Activated naive CD4-positive, alpha-beta T cell treated with Interleukin-2 at 50 U/mL for 16 hours (primary cell): ENCODE results near the gene DISC1.

ENCODE experiments used
- DNase-seq: peaks from one replicate; pipeline ENCODE4 v3.0.0-alpha.2; 2020

DISC1 gene

DNA sequence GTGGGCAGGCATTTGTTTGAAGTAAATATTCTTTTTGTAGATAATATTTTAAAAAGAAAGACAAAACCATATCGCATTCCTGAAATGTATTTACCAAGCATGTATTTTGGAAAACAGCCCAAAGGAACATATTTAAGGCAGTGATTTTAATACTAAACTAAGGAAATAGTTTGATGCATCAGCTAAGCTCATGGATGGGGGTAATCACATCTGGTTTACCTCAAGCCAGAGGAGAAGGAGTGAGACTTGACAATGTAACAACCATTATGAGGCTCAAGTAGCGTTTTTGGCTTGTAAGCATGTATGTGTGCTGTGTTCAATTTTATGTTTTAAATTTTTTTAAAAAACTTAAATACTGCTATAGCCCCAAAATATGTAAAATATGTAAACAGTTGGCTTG, 390.5 kb downstream of the DISC1 start:
- DNase-seq, result no peak

DNA sequence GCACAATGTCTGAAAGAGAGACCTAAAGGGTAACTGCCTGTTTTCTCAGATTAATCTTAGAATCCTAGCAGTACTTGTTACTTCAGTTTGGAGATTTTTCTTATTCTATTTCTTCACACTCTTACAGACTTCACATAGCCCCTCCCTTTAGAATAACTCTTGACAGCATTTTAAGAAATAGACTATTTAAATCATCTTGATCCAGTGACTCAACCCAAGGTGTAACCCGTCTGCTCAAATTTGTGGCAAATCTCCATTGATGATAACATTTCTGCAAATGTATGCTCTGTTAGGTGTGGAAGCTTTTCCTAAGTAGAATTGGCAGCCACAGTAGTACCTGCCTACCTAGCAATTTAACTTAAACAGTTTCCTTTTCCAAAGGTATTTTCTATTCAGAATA, 391.2 kb downstream of the DISC1 start:
- DNase-seq, result no peak

DNA sequence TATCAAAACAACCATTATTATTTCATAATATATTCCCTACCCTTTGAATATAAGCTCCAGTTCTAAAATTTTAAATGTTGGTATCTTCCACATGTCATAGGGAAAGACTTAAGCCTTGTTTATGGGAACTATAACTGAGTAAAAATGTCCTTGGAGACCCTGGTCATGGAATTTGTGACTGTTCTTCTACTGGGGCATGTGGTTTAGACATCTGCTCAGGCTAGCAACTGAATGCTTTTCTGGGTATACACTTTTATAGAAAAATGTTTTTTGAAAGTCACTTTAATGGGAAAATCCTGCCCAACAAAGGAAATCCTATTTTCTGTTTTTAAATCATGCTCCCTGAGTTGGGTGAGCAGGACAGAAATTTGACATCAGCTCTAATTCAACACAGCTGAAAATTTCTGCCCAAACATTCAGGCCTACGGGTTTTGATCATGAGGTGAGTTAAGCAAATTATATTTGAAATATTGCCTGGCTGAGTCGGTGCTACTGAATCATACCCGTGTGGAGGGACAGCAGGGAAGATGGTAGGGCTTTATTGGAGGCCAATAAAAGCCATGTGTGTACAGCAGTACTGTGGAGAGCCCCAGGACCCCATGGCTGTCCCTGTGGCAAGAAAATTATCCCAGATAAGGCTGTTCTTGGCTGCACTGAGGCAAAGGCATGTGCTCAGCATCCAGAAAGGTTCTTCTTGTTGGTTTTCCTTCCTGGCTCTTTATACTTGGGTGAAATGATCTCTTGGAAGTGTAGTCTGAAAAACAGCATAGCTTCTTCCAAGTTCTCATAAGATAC, 391.8 kb downstream of the DISC1 start:
- no peak for DNase-seq

DNA sequence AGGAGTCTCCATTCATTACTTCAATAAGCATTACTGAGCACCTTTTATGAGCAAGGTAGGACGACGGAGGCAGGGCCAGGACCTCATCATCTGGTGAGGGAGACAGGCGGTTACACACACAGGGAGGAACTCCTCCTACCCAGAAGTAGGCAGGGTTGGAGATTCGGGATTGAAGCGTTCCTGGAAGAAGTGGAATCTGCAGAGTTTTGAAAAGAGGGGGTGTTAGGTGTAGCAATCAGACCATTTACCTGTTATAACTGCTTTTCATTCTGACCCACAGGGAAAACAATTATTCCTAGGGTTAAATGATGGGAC, 392.4 kb downstream of the DISC1 start:
- no peak for DNase-seq

DNA sequence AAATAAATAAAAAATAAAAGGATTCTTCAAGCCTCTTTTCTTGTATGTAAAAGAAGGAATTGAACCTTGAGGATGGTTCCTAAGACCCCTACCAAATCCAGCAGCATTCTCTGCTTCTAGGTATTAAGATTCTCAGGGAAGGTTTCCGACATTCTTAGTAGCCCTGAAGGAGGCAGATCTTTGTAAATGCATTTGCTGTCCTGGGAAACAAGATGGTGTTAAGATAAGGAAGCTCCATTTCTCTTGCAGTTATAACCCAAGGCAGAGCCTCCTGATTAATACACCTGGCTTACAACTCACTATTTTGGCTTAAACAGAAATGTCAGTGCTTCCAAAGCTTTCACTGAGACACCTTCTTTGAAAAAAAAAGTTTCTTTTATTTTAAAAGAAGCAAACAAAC, 393.8 kb downstream of the DISC1 start:
- DNase-seq, result no peak

DNA sequence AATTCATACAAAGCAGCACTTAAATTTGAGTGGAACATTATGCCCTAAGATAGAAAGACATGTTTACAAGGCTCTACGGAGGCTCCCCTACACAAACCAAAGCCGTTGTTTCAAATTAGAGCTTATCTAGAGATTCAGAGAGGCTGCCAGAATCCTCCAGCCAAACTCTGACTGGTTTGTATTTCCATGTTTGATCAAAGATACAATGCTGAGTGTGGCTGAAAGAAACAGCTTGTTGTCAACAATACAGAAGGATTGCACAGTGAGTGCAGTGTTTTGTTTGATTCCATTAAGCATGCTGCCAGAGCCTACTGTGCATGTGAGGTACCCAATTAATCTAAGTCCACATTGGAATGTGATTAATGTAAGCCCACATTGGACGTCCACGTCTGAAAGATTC, 402.7 kb downstream of the DISC1 start:
- no peak for DNase-seq

DNA sequence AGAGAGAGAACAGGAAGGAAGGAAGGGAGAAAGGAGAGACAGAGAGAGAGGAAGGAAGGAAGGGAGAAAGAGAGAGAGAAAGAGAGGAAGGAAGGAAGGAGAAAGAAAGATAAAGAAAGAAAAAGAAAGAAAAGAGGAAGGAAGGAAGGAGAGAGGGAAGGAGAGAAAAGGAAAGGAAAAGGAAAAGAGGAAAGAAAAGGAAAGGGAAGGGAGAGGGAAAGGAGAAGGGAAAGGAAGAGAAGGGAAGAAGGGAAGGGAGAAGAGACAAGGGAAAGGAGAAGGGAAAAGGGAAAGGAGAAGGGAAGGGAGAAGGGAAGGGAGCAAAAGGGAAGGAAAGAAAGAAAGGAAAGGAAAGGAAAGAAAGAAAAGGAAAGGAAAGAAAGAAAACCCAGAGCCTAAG, 404.6 kb downstream of the DISC1 start:
- no peak for DNase-seq

DNA sequence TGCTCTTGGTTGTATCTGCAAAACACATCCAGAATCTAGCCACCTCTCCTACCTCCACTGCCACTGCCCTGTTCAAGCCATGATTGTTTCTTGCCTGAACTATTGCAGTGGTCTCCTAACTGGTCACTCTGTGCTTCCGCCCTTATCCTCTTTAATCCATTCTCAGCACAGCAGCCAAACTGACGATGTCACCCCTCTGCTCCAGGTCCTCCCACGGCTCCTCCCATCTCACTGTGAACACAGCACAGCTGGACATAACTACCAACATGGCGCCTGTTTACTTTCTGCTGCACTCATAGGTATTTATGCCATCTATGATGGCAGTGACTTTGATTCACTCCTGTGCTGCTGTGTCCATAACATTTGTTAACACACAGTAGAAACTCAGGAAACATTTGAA, 406.7 kb downstream of the DISC1 start:
- DNase-seq, result no peak

DNA sequence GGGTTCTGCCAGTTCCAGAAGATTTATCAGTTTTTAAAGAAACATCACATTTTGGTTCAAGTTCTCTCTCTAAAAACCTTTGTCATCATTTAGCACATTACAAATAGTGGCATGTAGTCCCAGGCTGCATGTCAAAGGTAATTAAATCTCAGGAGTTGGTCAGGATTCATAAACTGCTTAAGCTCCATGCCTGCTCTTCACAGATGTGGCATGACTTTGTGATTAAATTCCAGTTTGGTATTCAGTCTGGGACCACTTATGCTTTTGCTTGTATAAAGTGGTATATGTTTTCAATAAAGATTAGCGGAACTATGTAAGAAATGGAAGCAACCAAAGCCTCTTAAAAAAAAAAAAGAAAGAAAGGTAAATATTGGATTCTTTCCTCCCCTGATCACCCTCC, 408.0 kb downstream of the DISC1 start:
- DNase-seq, result no peak

DNA sequence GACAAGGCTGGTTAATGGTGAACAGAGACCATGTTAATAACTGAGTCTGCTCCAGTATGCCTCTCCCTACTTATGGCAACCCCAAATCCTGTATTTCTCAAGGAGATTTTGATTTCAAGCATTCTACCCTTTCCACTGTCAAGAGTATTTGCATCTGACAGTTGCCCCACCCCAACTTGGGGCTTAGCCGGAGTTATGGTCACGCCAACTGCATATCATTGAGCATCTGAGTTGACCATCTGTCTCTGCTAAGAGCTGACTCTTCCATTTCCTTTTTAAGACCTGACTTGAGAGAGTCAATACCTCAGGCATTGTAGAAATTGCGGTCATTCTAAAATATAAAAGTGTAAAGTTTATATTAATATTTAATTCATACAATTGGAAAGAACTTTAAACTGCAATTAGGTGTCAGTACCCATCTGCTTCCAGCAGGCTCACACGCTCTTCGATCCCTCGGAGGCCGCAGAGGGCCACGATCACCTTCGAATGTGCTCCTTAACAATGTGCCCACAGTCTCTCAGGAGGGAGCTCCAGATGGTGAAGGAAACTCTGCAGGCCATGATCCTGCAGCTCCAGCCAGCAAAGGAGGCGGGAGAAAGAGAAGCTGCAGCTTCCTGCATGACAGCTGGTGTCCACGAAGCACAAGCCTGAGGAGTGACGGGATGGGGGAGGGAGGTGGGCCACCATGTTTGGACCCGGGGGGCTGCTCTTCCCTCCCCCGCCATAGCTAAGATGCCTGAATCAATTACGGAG, 409.8 kb downstream of the DISC1 start:
- no peak for DNase-seq

DNA sequence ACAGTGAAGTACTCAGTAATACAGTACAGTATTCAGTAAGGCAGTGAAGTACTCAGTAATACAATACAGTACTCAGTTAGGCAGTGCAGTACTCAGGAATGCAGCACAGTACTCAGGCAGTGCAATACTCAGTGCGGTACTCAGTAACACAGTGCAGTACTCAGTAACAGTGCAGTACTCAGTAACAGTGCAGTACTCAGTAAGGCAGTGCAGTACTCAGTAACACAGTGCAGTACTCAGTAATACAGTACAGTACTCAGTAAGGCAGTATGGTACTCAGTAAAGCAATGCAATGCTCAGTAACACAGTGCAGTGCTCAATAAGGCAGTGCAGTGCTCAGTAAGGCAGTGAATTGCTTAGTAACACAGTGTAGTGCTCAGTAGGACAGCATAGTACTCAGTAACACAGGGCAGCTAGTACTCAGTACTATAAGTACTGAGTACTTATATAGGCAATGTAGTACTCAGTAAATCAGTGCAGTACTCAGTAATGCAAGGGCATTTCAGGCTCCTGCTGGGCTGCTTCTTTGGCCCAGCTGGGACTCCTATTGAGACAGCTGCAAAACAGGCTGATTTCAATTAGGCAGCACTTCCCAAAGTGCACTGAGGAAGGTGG, 411.3 kb downstream of the DISC1 start:
- DNase-seq, result no peak

DNA sequence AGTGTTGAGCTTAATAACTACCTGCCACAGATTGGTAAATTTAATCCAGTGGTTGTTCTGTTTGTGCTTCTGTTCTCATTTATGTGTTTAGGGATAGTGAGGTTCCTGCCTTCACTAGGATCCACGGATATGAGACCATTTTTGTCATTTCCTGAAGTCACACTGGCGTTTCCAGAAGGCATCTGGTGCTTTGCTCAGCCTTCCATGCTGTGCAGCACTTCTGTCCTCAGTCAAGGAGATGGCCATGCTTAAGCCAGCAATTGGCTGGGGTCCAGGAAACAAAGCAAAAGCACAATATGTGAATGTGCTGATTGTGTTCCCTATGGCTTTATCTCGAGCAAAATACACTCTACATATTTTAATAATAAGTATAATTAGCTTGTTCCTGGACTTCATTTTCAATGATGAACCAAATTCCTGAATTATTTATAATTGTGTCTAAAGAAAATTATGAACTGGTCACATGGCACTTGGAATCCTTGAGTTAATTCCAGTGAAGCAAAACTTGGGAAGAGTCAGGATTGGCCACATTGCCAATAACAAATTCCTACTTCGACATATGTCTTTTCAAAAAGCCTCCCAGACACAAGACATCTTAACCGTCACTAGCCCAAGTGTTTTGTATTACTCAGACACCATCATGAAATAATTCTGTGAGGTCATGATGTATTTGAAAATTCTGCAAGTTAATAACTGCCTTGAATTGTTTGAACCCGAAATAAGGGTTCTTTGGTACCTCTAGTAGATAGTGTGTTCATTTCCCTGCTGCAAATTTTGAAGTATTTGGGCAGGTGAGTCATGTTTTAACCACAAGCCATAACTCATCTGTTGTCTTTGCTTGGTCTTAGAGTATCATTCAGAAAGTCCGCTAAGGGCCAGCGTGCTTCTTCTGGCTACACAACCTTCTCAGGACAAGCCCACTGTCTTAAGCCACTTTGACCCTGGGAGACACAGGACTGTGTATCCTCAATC, 412.4 kb downstream of the DISC1 start:
- no peak for DNase-seq

DNA sequence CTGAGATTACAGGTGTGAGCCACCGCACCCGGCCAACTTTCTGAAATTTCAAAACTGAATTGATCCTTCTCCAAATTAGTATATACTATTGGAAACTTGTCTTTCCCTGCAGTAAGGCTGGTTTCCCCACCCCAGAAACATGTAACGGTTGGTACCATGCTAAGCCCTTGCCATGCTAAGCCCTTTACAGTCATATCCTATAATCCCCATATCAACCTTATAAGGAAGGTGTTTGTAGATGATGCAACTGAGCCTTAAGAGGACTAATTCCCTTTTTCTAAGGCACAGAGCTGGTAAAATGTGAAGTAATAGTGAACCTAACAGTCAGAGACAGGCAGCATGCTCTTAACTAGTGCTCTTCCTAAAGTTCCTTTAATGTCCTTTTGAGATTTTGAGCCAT, 413.7 kb downstream of the DISC1 start:
- DNase-seq, result no peak

DNA sequence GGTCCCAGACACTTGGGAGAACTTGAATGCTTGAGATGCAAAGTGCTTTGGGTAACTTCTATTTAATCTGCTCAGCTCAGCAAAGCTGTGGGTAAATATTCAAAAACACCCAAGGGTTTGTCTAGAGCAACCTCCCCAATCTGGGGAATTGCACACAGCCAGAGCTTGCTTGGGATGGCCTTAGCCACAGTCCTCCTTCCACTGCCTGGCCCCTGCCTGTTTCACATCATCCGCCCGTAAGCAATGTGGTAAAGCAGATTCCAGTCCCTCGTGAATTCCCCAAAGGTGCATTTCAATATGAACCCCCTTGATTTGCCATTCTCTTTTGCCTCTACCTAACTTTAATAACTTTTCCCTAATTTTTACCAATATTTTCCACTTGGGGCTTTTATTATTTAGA, 418.1 kb downstream of the DISC1 start:
- no peak for DNase-seq

DNA sequence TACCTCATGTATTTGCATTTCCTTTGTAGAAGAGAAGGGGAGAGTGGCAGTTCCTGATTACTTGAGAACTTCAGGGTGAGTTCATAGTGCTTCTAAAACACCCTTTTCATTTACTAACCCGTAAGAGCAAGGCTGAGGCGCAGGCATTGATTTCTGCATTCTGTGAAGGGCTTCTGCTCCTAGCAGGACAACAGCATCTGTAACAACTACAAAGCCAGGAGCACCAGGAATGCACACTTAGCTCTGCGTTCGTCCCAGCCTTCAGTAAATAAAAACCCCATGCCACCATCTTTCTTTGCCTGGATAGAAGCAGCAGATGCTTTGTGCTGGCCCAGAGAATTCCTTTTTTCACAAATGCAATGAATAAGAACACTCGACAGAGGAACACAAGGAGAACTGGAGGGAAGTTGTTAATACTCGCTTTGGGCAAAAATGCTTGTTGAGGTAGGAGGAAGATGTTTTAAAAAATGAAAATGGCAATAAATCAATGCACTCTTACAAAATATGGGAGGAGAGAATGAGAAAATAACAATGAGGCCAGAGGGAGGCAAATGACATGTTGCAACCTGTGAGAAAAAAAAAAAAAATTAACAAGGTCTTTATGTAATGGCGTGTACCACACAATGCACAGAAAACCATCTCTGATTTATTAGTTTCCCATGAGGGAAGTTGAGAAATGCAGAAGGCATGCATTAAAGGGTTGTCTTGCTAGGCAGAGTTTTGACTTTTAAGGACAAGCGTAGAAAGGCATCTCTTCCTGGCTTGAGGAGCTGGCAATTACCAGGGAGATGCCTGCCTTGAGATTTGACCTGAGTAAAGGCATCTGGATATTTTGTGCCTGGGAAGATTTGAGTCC, 418.8 kb downstream of the DISC1 start:
- no peak for DNase-seq

DNA sequence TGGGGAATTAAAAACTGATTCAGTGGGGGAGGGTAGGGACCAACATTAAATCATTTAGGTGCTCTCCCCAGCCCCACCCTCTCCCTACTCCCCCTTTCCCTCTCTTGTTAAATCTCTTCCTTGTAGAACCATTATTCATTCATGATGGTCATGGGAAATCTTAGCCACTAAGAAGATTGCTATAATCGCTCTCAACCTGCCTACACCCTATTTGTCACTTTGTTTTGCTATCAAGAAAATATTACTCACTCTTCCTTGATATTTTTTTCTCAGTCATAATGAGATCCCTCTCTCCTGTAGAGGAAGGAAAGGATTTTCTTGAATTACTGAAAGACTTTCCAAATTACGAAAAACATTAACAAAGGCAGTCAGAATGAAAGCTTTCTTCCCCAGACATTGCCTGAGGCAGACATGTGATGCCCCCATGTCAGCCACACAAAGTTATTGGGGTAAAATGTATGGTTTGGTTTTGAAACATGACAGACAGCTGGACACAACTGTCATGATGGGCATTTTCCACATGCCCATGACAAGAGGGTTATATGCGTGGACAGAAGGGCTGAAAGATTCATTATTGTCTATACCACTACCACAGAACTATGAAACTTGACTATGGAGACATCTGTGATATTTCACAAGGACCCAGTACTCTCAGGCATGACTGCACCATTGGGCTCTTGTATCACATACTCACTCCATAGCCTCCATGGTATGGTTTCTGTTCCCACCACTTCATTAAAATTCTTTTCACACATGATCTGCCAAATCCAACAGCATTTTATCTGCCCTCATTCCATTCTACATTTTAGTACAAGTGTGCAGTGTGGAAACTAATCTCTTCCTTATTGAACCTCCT, 420.1 kb downstream of the DISC1 start:
- no peak for DNase-seq

DNA sequence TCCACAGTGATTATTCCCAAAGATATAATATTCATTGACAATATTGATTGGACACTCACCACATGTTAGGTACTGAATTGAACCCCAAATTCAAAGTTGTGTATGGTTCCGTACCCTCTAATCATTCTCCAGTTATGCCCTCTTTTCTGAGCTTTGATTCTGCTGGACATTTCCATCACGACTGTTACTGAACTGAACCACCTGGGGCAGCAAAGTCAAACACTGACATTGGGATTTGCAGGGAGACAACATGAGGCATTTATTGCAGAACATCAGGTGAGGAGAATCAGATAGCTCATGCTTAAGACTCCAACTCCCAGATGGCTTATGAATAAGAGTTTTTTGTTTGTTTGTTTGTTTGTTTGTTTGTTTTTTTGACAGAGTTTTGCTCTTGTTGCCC, 420.9 kb downstream of the DISC1 start:
- DNase-seq, result no peak

DNA sequence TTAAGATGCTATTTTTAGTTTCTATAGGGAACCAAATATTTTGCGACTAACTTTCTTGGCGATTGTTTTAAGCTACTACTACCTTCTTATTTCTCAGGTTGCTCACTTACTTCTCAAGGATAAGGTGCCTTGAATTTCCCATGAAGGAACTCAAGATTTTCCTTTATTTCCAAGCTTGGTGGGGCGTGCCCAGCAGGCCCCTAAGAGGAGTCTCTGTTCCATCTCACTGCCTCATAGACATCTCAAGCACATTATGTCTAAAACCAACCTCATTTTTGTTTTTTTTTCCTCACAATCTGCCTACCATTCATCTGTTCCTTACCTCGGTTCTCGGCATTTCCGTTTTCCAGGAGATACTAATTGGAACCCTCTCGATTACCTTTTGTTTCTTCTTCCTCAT, 421.9 kb downstream of the DISC1 start:
- DNase-seq, result no peak

DNA sequence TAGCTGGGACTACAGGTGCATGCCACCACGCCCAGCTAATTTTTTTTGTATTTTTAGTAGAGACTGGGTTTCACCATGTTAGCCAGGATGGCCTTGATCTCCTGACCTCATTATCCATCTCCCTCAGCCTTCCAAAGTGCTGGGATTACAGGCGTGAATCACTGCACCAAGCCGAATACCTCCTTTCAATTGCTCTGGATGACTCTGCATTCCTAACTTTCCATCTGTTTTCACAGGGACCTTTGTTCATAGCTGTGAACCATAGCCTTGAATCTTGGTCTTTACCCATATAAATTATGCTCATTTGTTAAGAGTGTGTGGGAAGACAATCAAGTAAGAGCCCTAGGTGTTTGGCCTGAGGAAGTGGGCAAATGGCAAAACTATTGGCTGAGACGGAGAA, 422.7 kb downstream of the DISC1 start:
- no peak for DNase-seq

DNA sequence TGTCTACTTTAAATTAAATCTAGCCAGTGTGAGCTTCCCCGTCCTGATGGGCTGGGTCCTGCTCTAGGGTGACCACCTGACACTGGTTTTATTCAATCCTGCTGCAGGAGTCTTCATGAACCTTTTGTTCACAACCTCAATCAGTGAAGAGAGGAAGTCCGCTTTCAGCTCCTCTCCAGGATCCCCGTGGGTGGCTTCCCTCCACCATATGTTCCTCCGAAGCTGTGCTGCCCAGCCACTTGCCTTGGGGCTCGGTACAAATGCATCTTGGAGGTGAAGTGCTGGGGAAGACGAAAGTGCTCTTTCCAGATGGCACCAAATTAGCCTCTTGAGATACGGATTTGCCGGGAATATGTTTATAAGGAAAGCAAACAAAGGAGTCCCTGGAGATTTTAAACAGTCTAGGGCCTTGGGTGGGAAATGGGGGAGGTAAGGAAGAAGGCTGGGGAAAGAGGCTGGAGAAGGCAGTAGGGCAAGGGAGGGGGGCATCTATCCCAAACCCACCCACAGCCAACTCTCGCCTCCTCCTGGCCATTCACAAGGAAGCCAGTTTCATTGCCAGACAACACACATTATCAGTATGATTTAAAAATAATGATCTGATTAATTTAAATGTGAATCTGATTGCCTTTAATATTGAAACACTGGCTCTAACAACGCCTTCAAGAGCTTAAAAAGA, 430.8 kb downstream of the DISC1 start:
- DNase-seq, result no peak

DNA sequence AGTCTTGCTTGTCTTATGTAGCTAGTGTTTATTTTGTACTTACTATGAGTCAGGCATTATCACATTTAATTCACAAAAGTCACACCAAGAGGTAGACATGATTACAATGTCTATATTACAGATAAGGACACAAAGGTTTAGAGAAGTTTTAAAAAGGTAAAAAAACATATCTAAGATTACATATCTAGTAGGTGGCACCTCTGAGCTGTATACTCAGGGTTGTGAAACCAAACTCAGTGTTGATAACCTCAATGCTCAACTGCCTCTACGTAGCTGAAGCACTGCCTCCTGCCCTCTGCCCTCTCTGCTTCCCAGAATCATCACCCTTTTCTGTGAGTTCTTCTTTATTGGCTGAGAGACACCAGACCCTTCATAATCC, 431.3 kb downstream of the DISC1 start:
- no peak for DNase-seq
